ENCODE results near the gene UBTD1. TPM values are rescaled to one million over a fixed set of nuclear protein-coding genes. Genes with fewer than 3 reads are reported as not detected.

The UBTD1 gene
- total and polyA plus RNA-seq, 5 donors from 2014 or later: 0.22 to 2.2 (median 1.8) TPM

DNA sequence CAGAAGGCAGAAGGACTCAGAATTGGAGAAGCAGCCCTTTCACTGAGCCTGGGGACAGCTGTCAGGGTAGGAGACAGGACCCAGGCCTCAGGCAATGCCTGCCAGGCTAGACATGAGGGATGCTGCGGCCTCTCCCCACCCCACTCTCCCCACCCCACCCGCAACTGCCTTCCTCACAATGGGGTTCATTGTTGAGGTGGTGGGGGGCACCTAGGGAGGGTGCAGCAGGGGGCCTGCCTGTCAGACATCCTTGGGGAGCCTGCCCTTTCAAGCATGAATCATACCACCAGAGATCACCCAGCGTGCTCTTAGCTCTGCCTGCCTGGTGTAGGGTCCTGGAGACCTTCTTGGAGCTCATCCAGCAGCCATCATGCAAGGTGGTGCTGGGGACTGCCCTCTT is 90.8 kb downstream of the UBTD1 start, which contains the start of gene C10orf62:
Gene C10orf62, plus strand, starts transcription at position 243 of the 400 bp plus-strand sequence. CDS start 177 bp downstream, outside the sequence.
- ATAC-seq (ENCODE audit: low read depth in 2 of 2) (no peak), DNase-seq (no peak)
- Mint-ChIP-seq H3K27ac (no peak within 1 kb of the TSS), H3K4me3 (no peak within 1 kb of the TSS), H3K4me1 (no peaks in the 10 kb centered on the region), H3K27me3 (no peaks in the 10 kb centered on the region), H3K9me3 (peaks cover 0 to 2% (median 0%) of the 10 kb centered on the region in 7 donors), H3K36me3 (no peaks in the 10 kb centered on the region)
- Histone ChIP-seq H3K27ac (ENCODE audit: insufficient read depth, low read length, poor library complexity, severe bottlenecking) (no peak within 1 kb of the TSS), H3K4me3 (ENCODE audit: low read depth, low read length) (no peak within 1 kb of the TSS), H3K27me3 (ENCODE audit: control insufficient read depth, insufficient read depth, low read length) (no peaks in the 10 kb centered on the region), H3K9me3 (ENCODE audit: control insufficient read depth in 2 of 2, low read length in 2 of 2) (no peaks in the 10 kb centered on the region), H3K36me3 (ENCODE audit: control insufficient read depth, insufficient read depth, low read length) (no peaks in the 10 kb centered on the region), H3K4me1 (ENCODE audit: control insufficient read depth, insufficient read depth, low read length, poor library complexity, severe bottlenecking) (no peaks in the 10 kb centered on the region)

DNA sequence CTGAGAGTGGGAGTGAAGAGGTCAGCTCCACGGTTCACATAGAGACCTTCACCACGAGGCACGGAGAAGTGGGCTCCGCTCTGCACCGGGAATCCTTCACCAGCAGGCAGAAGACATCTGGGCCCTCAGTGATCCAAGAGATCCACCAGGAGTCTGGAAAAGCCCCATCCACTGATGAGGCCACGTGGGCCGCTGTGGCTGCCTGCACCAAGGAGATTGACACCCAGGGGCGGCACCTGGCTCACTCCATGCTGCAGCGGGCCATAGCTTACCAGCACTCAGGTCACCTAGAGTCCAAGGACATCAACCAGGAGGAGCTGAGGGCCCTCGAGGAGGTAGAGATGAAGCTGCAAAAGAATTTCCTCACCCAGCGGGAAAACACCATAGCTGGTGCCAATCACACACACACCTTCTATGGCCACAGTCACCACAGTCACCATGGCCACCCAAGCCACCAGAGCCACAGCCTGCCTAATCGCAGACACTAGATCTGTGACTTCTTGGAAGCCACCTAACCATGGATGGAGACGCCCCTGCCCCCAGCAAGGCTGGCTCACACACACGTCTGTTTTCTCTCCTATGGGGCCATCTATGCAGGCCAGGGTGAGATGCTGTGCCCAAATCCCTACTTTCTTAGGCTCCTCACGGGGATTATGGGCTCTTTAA is 91.5 kb downstream of the UBTD1 start:
- no peaks in the 10 kb centered on the region for H3K4me1 Mint-ChIP-seq
- DNase-seq: peak in 1 of 3 donors; percentile 5
- H3K27me3 Mint-ChIP-seq: no peaks in the 10 kb centered on the region
- Histone ChIP-seq H3K36me3 (ENCODE audit: control insufficient read depth, insufficient read depth, low read length) (no peaks in the 10 kb centered on the region), H3K4me1 (ENCODE audit: control insufficient read depth, insufficient read depth, low read length, poor library complexity, severe bottlenecking) (no peaks in the 10 kb centered on the region), H3K4me3 (ENCODE audit: low read depth, low read length) (no peak overlapping the region), H3K27me3 (ENCODE audit: control insufficient read depth, insufficient read depth, low read length) (no peaks in the 10 kb centered on the region), H3K27ac (ENCODE audit: insufficient read depth, low read length, poor library complexity, severe bottlenecking) (no peak overlapping the region), H3K9me3 (ENCODE audit: control insufficient read depth in 2 of 2, low read length in 2 of 2) (no peaks in the 10 kb centered on the region)
- ATAC-seq (ENCODE audit: low read depth in 2 of 2): peak in 1 of 2 donors; percentile 7
- H3K4me3 Mint-ChIP-seq: no peak overlapping the region
- no peaks in the 10 kb centered on the region for H3K36me3 Mint-ChIP-seq
- no peak overlapping the region for H3K27ac Mint-ChIP-seq
- H3K9me3 Mint-ChIP-seq: peaks cover 0 to 2% (median 0%) of the 10 kb centered on the region in 7 donors

DNA sequence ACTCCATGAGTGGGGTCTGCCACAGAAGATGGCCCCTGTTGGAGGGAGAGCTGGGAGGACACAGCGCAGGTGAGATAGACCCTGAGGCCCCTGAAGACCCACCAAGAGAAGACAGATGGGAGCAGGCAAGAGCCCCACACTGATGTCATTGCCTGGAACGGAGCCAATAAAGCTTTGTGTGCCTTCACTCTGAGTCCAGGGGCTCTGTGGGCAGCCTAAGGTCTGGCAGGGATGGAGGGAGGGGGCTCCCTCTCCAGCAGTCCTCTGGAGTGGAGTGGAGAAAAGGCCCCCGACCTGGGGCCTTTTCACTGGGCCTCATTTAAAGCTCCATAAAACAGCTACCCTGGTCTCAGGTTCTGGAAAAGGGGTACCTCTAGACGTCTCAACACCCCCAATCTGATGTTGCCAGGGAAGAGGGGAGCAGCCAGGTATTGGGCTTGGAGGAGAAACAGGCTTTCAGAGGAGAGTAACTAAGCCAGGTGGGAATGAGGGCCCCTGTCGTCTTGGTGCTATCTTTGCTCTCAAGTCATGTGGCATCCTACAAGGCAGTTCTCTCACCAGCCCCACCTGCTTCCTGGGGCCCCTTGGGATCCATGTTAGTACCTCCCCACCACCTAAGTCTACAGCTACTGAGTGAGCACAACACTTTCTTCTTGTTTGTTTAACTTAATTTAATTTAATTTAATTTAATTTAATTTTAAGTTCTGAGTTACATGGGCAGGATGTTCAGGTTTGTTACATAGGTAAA is 92.2 kb downstream of the UBTD1 start:
- DNase-seq: no peak
- Histone ChIP-seq H3K4me3 (ENCODE audit: low read depth, low read length) (no peak overlapping the region), H3K36me3 (ENCODE audit: control insufficient read depth, insufficient read depth, low read length) (no peaks in the 10 kb centered on the region), H3K4me1 (ENCODE audit: control insufficient read depth, insufficient read depth, low read length, poor library complexity, severe bottlenecking) (no peaks in the 10 kb centered on the region), H3K27ac (ENCODE audit: insufficient read depth, low read length, poor library complexity, severe bottlenecking) (no peak overlapping the region), H3K9me3 (ENCODE audit: control insufficient read depth in 2 of 2, low read length in 2 of 2) (no peaks in the 10 kb centered on the region), H3K27me3 (ENCODE audit: control insufficient read depth, insufficient read depth, low read length) (no peaks in the 10 kb centered on the region)
- no peak for ATAC-seq (ENCODE audit: low read depth in 2 of 2)
- H3K4me1 Mint-ChIP-seq: peaks cover 0 to 4% (median 0%) of the 10 kb centered on the region in 4 donors
- no peaks in the 10 kb centered on the region for H3K27me3 Mint-ChIP-seq
- H3K27ac Mint-ChIP-seq: no peak overlapping the region
- no peak overlapping the region for H3K4me3 Mint-ChIP-seq
- H3K9me3 Mint-ChIP-seq: peaks cover 0 to 2% (median 0%) of the 10 kb centered on the region in 7 donors
- no peaks in the 10 kb centered on the region for H3K36me3 Mint-ChIP-seq

DNA sequence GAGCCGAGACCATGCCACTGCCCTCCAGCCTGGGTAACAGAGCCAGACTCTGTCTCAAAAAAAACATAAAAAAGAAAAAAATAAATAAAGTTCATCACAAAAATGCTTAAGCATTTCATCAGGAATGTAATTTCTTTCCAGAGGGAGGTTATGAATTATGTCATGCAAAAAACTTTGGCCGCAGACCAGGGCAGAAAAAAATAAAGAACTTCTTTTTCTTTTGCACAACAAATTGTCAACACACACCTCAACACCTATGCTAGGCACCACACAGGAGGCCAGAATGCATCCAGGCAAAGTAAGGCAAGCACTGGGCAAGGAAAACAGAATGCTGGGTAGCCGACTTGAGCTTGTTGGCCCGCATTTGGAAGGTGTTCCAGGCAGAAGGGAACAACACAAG is 94.7 kb downstream of the UBTD1 start:
- DNase-seq: no peak

DNA sequence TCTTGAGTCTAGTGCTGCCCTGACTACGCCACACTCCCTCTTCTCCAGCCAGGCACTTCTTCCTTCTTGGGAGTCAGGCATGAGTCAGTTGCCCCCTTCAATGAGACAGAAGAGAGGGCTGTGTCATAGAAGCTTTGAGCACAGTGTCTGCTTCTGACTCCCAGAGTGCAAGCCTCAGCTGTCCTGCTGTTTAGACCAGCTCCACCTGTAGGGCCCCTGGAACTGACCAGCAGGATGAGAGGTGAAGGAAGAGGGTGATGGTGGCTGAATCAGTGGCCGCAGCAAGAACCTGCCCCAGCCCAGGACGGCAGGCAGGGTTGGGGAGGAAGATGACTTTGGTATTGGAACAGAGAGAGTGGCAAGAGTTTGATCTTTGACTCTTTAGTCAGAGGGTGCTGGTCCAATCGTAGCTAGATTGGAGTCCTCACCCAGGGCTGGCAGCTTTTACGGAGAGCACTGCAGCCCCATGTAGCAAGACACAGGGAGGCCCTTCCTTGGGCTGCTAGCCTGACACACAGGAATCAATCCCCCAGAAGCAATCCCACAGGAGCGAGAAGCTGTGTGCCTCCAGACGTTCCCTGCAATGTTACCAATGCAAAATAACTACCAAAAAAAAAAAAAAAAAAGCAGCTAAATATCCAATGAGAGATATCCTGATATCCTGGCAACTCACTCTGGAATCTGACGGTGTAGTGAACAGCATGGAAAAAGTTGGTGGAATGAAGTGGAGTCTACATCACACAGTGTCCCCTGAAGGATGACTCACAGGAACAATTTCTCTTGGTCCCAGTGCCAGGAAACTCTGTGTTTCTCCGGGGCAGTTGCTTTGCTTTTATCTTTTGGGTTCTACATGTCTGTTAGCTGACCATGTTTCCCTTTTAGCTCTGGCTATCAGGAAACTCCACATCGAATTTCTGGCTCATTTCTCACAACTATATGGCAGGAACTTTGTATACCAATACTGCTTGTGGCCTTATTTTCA is 97.7 kb downstream of the UBTD1 start:
- H3K9me3 Mint-ChIP-seq: peaks cover 0 to 1% (median 0%) of the 10 kb centered on the region in 7 donors
- Histone ChIP-seq H3K36me3 (ENCODE audit: control insufficient read depth, insufficient read depth, low read length) (no peaks in the 10 kb centered on the region), H3K4me1 (ENCODE audit: control insufficient read depth, insufficient read depth, low read length, poor library complexity, severe bottlenecking) (no peaks in the 10 kb centered on the region), H3K27ac (ENCODE audit: insufficient read depth, low read length, poor library complexity, severe bottlenecking) (no peak overlapping the region), H3K9me3 (ENCODE audit: control insufficient read depth in 2 of 2, low read length in 2 of 2) (no peaks in the 10 kb centered on the region), H3K27me3 (ENCODE audit: control insufficient read depth, insufficient read depth, low read length) (no peaks in the 10 kb centered on the region), H3K4me3 (ENCODE audit: low read depth, low read length) (no peak overlapping the region)
- DNase-seq: no peak
- peak overlapping the region in 1 of 3 donors; percentile 41 for H3K27ac Mint-ChIP-seq
- no peak for ATAC-seq (ENCODE audit: low read depth in 2 of 2)
- peaks cover 0 to 5% (median 0%) of the 10 kb centered on the region in 4 donors for H3K4me1 Mint-ChIP-seq
- no peaks in the 10 kb centered on the region for H3K27me3 Mint-ChIP-seq
- H3K36me3 Mint-ChIP-seq: no peaks in the 10 kb centered on the region
- H3K4me3 Mint-ChIP-seq: no peak overlapping the region

More for the DNA sequence above, 94.7 kb downstream of the UBTD1 start:
- Mint-ChIP-seq H3K27ac (peak overlapping the region in 1 of 3 donors; percentile 69), H3K4me3 (no peak overlapping the region), H3K27me3 (no peaks in the 10 kb centered on the region), H3K9me3 (peaks cover 0 to 2% (median 0%) of the 10 kb centered on the region in 7 donors), H3K36me3 (no peaks in the 10 kb centered on the region), H3K4me1 (peaks cover 0 to 5% (median 0%) of the 10 kb centered on the region in 4 donors)
- H3K36me3 ChIP-seq (ENCODE audit: control insufficient read depth, insufficient read depth, low read length): no peaks in the 10 kb centered on the region
- no peak overlapping the region for H3K27ac ChIP-seq (ENCODE audit: insufficient read depth, low read length, poor library complexity, severe bottlenecking)
- H3K27me3 ChIP-seq (ENCODE audit: control insufficient read depth, insufficient read depth, low read length): no peaks in the 10 kb centered on the region
- H3K4me1 ChIP-seq (ENCODE audit: control insufficient read depth, insufficient read depth, low read length, poor library complexity, severe bottlenecking): no peaks in the 10 kb centered on the region
- no peaks in the 10 kb centered on the region for H3K9me3 ChIP-seq (ENCODE audit: control insufficient read depth in 2 of 2, low read length in 2 of 2)
- no peak overlapping the region for H3K4me3 ChIP-seq (ENCODE audit: low read depth, low read length)
- no peak for ATAC-seq (ENCODE audit: low read depth in 2 of 2)

DNA sequence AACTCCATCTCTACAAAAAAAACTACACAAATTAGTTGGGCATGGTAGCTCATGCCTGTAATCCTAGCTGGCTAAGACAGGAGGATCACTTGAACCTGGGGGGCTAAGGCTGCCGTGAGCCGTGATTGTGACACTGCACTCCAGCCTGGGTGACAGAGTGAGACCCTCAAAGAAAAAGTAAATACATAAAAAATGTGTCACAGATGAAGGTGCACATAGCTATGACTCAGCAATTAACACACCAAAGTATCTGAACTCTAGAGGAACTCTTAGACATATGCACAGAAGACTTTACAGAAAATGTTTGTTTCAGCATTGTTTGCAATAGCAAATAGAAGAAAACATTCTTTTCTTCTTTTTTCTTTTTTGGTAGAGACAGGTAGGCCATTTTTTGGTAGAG is 99.1 kb downstream of the UBTD1 start:
- Mint-ChIP-seq H3K4me3 (no peak overlapping the region), H3K27me3 (no peaks in the 10 kb centered on the region), H3K9me3 (peaks cover 0 to 1% (median 0%) of the 10 kb centered on the region in 7 donors), H3K4me1 (peaks cover 0 to 5% (median 0%) of the 10 kb centered on the region in 4 donors), H3K36me3 (no peaks in the 10 kb centered on the region), H3K27ac (peak overlapping the region in 1 of 3 donors; percentile 16)
- Histone ChIP-seq H3K27me3 (ENCODE audit: control insufficient read depth, insufficient read depth, low read length) (no peaks in the 10 kb centered on the region), H3K4me1 (ENCODE audit: control insufficient read depth, insufficient read depth, low read length, poor library complexity, severe bottlenecking) (no peaks in the 10 kb centered on the region), H3K4me3 (ENCODE audit: low read depth, low read length) (no peak overlapping the region), H3K9me3 (ENCODE audit: control insufficient read depth in 2 of 2, low read length in 2 of 2) (no peaks in the 10 kb centered on the region), H3K27ac (ENCODE audit: insufficient read depth, low read length, poor library complexity, severe bottlenecking) (no peak overlapping the region), H3K36me3 (ENCODE audit: control insufficient read depth, insufficient read depth, low read length) (no peaks in the 10 kb centered on the region)
- ATAC-seq (ENCODE audit: low read depth in 2 of 2): no peak
- DNase-seq: no peak
